ENCODE measurements around the gene LRRC4C.

- TF ChIP-seq CTCF (IDR thresholded peaks at IDR 0.05) = no peak
- TF ChIP-seq POLR2A (IDR thresholded peaks at IDR 0.05) = no peak
These were observed 946.2 kb downstream of the LRRC4C start for GRCh38 chr11:40513281-40513680.
